Stimulated activated CD4-positive, alpha-beta T cell treated with anti-CD3 and anti-CD28 coated beads, Interleukin-2, amount 100 ng/mL, for 4 hours (primary cell): ENCODE data around the gene RBM47.
"Not testable (repeated sequence)": the region's sequence is repeated elsewhere in the genome, so short reads cannot be mapped to it uniquely, and the experiment has no call there.

ENCODE experiments used
- DNase-seq: peaks from one replicate; pipeline ENCODE4 v3.0.0-alpha.2; 2020; ENCODE audit warnings: low read depth

Gene RBM47

DNA sequence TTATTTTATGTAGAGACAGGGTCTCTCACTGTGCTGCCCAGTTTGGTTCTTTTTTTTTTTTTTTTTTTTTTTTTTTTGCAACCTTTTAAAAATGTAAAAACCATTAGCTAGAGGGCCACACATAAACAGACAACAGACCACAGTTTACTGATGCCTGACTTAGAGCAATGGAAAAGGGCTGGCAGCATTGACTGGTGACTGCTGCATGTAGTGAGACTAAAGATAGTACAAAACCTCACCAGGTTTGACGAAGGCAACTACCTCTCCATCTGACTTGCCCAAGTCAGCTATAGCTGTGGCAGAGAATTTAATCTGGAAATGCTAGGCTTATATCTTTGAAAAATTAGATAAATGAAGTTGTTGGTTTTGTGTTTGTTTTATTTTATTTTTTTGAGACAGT is 102.9 kb downstream of the RBM47 start:
- no peak for DNase-seq

DNA sequence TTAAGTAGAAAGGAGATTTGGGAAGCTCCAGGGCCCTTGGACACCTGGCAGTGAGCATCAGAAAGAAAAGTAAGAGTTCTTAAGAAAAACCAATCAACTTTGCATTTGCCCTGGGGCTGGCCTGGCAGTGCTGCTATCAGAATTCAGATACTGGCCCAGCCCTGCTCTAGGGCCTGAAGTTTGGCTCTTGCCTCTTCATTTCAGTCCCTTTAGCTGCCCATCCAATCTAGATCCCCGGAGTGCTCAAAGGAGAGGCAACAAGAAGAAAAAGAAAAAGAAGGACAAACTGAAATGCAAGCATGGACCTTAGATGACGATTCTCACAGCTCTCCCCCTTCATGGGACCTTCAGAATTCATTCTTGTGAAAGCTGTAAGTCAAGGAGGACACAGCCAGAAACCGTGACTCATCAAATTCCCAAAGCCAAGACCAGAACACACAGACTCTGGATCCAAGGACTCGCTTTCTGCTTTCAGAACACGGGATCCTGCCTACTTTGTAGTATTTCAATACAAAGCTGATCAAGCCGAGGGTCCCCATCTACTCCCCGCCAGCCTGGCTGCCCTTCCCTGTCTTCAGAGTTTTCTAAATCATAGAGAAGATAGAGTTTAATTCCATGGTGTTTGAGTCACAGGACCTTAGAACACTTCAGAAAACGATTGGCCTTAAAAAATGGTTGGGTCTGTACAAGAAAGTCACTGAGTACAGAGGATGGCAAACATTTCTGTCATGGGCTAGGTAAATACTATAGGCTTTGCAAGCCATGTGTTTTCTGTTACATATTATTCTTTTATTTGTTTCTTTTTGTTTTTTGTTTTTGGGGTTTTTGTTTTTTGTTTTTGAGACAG is 103.7 kb downstream of the RBM47 start:
- DNase-seq = no peak

DNA sequence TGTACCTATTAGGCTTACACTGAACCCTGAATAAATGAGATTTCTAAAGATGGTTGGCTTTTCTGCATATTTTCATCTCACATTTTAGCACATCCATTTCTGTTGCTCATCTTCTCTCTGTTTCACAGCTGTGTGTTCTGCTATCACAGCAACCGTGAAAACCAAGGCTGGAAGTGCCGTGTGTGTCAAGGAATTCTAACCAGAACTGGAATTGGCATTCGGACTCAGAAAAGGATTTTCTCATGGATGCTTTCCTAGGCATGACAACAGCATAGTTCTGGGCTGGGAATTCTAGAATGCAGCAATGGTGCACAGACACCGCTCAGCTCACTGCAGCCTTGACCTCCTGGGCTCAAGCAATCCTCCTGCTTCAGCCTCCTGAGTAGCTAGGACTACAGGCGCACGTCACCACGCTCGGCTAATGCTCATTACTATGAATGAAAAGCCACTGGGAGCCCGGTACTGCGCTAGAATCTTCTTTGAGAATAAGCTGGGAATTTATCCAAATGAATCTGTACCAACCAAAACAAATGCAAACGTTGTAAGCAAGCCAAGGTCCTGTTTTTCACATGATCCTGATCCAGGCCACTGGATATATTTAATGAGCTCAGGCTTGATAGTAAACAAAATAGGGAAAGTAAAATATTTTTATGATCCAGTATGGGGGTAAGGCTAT is 105.2 kb downstream of the RBM47 start:
- no peak for DNase-seq

DNA sequence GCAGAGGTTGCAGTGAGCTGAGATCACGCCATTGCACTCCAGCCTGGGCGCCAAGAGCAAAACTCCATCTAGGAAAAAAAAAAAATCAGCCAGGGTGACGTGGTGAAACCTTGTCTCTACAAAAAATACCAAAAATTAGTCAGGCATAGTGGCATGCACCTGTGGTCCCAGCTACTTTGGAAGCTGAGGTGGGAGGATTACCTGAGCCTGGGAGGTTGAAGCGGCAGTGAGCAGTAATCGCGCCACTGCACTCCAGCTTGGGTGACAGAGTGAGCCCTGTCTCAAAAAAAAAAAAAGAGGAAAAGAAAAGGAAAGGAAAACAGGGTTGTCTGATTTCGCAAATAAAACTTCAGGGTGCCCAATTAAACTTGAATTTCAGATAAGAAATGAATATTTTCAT is 106.1 kb downstream of the RBM47 start:
- DNase-seq = no peak

DNA sequence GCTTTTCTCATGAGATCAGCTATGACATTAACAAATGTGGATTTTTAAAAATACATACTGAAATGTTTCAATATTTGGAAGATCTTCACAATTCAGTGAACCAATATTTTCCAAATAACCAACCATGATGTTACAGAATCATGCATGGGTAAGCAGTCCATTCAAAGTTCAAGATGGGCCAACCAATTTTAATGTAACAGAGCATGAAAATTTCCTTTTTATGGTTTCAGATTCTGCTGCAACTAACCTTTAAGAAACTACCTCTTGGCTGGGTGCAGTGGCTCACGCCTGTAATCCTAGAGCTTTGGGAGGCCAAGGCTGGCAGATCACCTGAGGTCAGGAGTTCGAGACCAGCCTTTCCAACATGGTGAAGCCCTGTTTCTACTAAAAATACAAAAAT is 107.7 kb downstream of the RBM47 start:
- DNase-seq = no peak

DNA sequence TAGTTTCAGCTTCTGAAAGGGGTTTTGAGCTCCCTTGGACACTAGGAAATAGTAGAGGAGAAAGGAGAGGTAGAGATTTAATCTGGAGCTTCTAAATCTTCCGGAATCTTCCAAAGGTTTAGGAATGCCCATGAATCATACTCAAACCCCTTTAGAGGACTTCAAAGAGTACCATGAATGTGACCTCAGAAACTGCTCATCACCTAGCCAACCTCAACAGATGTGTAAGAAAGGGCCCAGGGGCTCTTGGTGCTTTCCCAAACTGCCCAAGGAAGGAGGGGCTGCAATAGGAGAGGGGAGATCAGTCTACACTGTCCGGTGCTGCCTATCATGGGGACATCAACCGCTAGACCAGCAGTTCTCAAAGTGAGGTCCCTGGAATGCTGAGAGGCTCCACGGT is 109.1 kb downstream of the RBM47 start:
- DNase-seq = no peak

DNA sequence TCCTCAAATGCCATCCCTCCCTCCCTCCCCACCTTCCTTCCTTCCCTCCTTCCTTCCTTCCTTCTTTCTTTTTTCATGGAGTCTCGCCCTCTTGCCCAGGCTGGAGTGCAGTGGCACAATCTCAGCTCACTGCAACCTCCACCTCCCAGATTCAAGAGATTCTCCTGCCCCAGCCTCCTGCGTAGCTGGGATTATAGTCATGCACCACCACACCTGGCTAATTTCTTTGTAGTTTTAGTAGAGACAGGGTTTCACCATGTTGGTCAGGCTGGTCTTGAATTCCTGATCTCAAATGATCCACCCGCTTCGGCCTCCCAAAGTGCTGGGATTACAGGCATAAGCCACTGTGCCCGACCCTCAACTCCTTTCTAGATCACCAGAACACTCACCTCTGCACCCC is 112.6 kb downstream of the RBM47 start:
- DNase-seq = not testable (repeated sequence)

DNA sequence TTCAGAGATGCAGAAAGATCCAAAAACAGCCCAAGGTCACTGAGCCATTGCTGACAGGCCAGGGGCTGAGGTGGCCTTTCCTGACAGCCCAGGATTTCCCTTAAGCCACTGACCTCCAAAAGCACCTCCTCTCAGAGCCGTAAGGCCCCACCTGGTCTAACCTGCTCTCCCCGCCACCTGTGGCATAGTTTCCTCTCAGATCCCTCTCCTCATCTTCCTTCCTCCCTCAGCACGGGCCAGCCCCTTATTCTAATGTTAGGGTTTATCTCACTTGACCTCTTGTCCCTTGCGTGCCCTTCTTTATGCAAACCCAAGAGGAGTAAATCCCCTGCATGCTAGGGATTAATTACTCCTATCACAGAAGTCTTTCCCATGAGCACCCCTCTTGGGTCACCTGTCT is 113.0 kb downstream of the RBM47 start:
- DNase-seq = no peak

DNA sequence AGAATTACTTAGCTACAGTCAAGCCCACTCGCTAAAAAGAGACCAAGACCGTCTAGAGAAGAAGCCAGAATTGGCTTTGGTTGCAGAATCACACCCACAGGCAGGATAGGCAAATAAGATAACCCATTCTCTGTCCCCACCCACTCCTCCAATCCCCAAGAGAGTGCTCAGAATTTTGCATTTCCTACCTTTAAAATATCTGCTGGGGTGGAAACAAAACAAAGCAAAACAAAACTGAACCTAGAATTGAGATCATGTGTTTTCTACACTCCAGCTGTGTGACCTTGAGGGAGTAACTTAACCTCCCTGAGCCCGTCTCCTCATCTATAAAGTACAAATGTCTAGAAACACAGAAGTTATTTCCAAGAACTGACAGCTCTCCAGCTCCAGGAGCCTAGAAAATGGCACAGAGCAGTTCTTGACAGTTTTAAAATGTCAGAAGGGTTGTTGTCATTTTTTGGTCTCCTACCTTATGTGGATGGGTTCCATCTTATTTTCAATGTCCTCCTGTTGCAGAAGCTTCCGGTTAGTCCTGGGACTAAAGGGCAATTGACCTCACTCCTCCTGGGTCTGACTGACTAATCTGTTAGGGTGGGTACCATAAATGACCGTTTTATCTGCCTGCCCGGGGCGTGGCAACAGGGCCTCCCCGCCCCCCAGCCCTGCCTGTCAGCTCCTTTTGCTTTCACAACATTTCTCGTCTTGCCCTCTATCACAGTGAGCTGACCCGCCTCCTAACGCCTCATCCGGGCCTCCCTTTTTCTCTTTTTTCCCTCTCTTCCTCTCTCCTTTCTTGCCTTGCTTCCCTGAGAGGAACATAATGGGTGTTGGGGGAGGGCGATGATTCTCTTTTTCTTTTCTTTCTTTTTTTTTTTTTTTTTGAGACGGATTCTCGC is 114.0 kb downstream of the RBM47 start:
- DNase-seq = no peak

DNA sequence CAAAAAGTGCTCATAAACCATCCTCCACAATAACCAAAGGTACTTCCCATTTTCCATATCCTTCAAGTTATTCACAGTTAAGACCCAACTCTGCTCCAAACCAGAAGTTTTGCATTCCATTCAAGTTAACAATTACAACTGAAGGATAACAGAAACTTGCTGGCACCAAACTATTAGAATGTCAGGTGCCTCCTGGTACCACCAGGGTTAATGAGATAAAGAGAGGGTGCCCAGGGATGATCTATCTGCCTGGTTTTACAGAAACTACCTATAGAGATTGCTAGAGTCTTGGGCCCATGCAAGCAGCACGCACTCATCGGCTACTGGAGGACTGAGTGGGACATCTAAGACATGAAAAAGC is 114.6 kb downstream of the RBM47 start:
- DNase-seq = no peak

DNA sequence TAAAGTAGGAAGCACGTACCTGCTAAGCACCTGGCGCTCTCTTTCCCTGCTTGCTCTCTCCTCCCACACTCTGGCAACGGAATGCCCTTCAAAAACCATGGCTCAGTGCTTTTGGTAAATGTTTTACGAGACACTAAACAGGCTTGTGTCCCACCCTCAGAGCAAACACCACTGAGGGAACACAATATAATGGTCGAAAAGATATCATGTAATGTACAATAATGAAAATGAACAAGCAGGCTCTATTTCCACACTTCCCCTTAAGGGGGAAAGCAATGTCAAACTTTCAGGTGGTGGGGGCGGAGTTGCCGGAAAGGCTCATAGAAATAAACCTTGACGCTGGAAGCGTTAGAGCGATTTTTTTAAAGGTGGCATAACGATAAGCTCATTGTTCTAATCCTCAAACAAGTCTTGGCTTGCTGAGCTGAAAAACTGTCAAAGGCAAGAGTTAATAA is 115.1 kb downstream of the RBM47 start:
- no peak for DNase-seq

DNA sequence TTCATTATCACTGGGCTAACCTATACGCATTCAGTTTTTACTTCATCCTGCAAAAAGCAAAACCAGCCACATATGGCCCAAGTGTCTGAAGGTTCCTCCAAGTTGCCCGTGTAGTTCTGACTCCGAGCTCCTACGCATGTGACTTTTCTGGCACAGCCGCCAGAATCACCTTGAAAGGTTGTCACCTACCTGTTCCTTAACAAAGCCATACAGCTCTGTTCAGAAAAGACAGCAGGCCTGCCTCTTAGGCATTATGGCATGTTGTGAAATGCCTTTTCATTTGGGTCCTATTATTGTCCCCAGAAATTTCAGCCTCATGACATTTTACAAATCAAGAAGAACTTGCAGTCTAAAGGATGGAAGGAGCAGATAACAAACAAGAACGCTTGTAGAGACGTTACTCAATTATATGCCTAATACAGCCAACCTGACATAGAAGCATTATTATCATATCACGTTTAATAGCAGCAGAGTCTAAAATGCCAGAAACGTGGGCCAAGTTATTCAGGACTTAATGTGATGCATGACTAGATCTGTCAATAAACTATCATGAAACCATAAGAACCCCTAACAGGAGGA is 118.5 kb downstream of the RBM47 start:
- DNase-seq = no peak

DNA sequence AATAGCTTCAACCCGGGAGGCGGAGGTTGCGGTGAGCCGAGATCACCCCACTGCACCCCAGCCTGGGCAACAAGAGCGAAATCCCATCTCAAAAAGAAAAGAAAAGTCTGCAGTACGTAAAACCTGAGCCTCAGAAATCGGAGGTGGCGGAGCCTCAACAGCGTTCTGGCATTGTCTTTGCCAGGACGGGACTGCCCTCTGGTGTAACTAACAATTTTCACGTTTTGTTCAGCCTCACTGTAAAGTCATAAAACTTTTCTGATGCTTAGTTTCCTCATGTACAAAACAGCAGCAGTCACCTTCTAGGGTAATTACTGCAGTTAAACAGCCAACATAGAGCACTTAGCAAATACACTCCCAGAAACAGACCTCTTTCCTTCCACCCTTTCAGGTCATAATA is 121.7 kb downstream of the RBM47 start:
- no peak for DNase-seq

DNA sequence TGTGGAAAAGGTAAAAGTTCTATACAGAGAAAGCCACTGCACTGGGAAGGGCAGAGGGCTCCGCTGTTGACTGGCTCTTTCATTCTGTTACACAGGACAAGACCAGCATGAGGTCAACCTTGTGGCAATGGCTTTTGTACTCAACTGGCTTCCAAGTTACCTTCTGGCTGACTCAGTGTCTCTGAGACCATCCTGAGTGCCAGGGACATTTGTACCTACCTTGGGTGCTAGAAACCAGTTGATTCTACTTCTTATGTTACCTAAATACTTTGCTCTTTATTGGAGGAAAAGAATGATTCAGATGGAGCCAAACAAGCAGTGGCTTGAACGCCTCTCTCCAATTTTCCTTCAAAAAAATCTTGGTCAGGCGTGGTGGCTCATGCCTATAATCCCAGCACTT is 123.2 kb downstream of the RBM47 start:
- DNase-seq = no peak

DNA sequence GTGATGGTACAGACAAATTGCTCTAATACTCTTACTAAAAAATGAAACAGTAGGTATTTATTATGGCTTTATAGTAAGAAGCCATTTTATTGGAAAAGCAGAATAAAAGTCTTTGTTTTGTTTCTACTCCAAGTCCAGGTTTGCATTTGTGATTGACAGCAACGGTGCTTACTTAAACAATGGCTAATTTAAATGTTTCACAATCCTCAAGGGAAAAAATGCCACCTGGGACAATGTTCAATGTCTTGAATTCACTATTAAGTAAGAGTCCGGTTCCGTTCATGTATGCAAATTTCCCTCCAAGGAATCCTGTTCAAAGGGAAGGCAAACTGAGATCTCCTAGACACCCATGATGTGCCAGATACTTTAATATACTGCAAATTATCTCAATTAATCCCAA is 123.6 kb downstream of the RBM47 start:
- no peak for DNase-seq

DNA sequence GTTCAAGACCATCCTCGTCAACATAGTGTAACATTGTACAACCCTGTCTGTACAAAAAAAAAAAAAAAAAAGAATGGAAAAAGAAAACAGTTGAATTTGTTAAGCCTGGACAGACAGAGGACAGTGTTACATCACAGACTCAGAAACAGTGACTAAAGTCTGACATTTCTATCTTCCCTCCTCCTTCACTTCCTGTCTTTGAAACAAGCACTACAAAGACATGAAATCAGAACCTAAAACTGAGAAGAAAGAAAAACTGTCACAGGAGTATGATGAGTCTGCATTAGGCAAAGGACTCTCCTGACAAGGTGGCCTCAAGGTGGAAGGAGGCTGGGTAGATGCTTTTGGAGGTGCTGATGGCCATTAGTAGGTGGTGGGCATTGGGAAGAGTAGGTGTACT is 126.7 kb downstream of the RBM47 start:
- DNase-seq = no peak

DNA sequence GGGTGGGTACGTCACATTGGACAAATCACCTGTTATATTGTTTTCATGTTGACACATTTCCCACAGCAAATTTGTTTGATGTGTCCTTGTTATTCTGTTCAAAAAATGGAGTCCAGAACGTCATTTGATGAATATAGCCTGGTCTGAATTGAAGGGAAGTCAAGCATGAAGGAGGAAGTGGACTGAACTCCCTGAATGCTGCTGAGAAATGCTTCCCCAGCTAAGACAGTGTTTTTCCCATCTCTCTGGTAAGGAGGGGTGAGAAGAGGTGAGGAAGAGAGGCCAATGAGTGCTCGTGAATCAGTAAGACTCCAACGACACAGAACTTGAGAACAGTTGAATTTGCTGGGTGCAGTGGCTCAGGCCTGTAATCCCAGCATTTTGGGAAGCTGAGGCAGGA is 127.4 kb downstream of the RBM47 start:
- no peak for DNase-seq

DNA sequence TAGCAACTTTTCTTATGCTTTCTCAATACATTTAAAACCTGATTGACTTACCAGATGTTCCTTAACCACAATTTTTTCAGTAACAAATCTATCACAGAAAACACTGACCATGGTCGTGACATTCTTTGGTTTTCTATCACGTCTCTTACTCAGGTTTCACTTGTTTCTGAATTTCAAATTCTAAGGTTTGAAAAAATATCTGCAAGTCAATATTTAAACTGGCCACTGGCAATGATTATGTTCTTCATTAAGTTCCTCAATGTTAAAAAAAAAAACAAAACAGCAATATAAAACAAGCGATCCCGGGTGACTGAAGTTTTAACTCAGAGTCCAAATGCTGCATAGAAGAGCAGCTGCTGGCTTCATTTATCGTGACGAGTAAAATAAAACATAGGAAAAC is 128.9 kb downstream of the RBM47 start:
- DNase-seq = no peak

DNA sequence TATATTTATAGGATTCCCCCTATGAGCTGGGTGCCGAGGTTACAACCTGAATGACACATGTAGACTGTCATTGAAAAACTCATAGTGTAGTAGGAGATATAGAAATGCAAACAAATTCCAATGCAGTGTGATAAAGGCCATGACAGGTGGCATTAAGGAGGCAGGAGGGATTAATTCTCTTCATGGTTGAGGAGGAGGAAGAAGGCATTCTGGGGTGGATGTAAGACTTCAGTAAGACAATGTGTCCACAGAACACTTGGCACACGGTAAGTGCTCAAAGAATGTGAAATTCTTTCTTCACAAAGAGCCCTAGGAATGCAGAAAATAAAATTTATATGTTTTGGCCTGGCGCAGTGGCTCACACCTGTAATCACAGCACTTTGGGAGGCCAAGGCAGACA is 136.5 kb downstream of the RBM47 start:
- DNase-seq = no peak

DNA sequence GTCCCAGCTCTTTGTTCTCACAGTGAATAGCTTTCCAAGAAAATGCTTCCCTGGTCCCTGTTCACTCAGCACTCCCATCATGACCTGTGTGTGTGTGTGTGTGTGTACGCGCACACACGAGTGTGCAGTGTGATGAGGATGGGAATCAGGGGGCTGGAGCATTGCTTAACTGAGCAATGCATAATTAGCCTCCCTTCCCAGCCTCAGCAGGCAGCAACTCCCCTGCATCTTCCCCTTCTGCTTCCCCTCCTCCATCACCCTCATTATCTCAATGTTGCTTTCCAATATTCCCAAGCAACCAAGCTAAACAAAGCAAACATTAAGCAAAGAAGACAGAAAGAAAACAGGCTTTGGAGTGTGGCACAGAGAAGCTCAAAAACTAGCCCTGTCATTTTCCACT is 137.0 kb downstream of the RBM47 start:
- DNase-seq = no peak

DNA sequence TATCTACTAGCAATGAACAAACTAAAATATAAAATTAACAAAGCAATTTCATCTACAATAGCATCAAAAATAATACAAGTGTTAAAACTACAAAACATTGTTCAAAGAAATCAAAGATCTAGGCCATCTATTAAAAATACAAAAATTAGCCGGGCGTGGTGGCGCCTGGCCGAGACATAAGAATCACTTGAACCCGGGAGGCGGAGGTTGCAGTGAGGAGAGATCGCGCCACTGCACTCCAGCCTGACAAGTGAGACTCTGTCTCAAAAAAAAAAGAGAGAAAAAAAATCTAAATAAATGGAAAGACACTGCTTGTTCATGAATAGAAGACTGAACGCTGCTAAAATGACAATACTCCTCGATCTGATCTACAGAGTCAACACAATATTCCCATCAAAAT is 139.2 kb downstream of the RBM47 start:
- no peak for DNase-seq

DNA sequence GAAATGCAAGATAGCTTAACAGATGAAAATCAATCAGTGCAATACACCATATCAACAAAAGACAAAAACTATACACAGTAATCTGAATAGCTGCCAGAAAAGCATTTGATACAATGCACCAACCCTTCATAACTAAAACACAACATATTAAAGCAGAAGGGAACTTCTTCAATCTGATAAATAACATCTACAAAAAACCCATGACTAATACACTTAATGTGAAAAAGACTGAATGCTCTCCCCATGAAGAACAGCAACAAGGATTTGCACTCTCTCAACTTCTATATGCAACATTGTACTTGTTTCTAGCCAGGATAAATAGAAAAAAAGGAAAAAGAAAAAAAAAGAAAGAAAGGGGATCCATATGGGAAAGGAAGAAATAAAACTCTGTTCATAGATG is 139.7 kb downstream of the RBM47 start:
- DNase-seq = no peak
